IMR-90 (cell line): ENCODE data around the gene SMIM5. TPM values are rescaled to one million over a fixed set of nuclear protein-coding genes. Genes with fewer than 3 reads are reported as not detected.

Experiments
- ATAC-seq: fragments of 200-7000 bp; cut with Tn5 transposase; 2 replicates; pipeline ENCODE4 v1.9.1; 2020; ENCODE audit warnings: low read depth, mild to moderate bottlenecking, moderate library complexity
- BruUV-seq: library from RNA; stranded (reverse); fragments of 400-500 nt; replicated peaks from 2 replicates; lab custom pipeline; 2021; lab: Mats Ljungman, UMichigan
- CTCF ChIA-PET: fragments of 300-600 bp; formaldehyde crosslinking; extraction: SDS; loops from one replicate; lab custom pipeline; 2021; ENCODE audit warnings: antibody characterized with exemption; lab: Yijun Ruan, JAX
- POLR2A ChIA-PET: fragments of 300-600 bp; sonication (Branson Sonifier 250); formaldehyde crosslinking; loops from one replicate; lab custom pipeline; 2022; ENCODE audit warnings: antibody characterized with exemption; ENCODE audit not compliant: unreplicated experiment; lab: Charles Lee
- DNase-seq: peaks from one replicate; pipeline ENCODE4 v3.0.0; 2013
- H2AFZ ChIP-seq: replicated peaks from 2 replicates; pipeline ENCODE3; 2013; ENCODE audit warnings: low read length, mild to moderate bottlenecking; ENCODE audit not compliant: poor library complexity
- H2AK5ac ChIP-seq: 2 replicates; pipeline ENCODE4 v1.6.1; 2013; ENCODE audit warnings: low read depth, low read length, inconsistent platforms
- H2AK9ac ChIP-seq: replicated peaks from 2 replicates; pipeline ENCODE3; 2013; ENCODE audit warnings: mild to moderate bottlenecking, low read depth, low read length, moderate library complexity; ENCODE audit not compliant: poor library complexity
- H2BK120ac ChIP-seq: 2 replicates; pipeline ENCODE4 v1.6.1; 2013; ENCODE audit warnings: low read depth, low read length, inconsistent platforms
- H2BK15ac ChIP-seq: 3 replicates; pipeline ENCODE4 v1.6.1; 2013; ENCODE audit warnings: low read depth, low read length, inconsistent platforms
- H2BK20ac ChIP-seq: 2 replicates; pipeline ENCODE4 v1.6.1; 2013; ENCODE audit warnings: low read depth, mild to moderate bottlenecking, inconsistent platforms, low read length, moderate library complexity
- H2BK5ac ChIP-seq: 2 replicates; pipeline ENCODE4 v1.6.1; 2013; ENCODE audit warnings: mild to moderate bottlenecking, low read depth, low read length, inconsistent platforms; ENCODE audit not compliant: poor library complexity, severe bottlenecking
- H3K14ac ChIP-seq: replicated peaks from 2 replicates; pipeline ENCODE4 v1.6.1; 2013; ENCODE audit warnings: low read depth, low read length, inconsistent platforms
- H3K18ac ChIP-seq: 2 replicates; pipeline ENCODE4 v1.6.1; 2013; ENCODE audit warnings: low read depth, low read length, control low read depth
- H3K23ac ChIP-seq: 2 replicates; pipeline ENCODE4 v1.6.1; 2013; ENCODE audit warnings: low read depth, low read length, inconsistent platforms
- H3K27ac ChIP-seq: 2 replicates; pipeline ENCODE4 v1.5.1; 2013; ENCODE audit warnings: mild to moderate bottlenecking, control low read depth, low read length; ENCODE audit not compliant: insufficient read depth
- H3K27me3 ChIP-seq: 2 replicates; pipeline ENCODE4 v1.6.1; 2013; ENCODE audit warnings: low read length; ENCODE audit not compliant: control insufficient read depth, insufficient read depth
- H3K36me3 ChIP-seq: 2 replicates; pipeline ENCODE4 v1.6.1; 2013; ENCODE audit warnings: low read length, mixed read lengths; ENCODE audit not compliant: control insufficient read depth, insufficient read depth
- H3K4ac ChIP-seq: 2 replicates; pipeline ENCODE4 v1.6.1; 2013; ENCODE audit warnings: low read depth, low read length, inconsistent platforms
- H3K4me1 ChIP-seq: 2 replicates; pipeline ENCODE4 v1.6.1; 2013; ENCODE audit warnings: low read length, mixed read lengths; ENCODE audit not compliant: control insufficient read depth, insufficient read depth
- H3K4me2 ChIP-seq: 2 replicates; pipeline ENCODE4 v1.6.1; 2013; ENCODE audit warnings: low read depth, mild to moderate bottlenecking, control low read depth, low read length, moderate library complexity
- H3K4me3 ChIP-seq: 2 replicates; pipeline ENCODE4 v1.5.1; 2013; ENCODE audit warnings: low read depth, mild to moderate bottlenecking, control low read depth, low read length, moderate library complexity; ENCODE audit not compliant: insufficient read depth
- H3K56ac ChIP-seq: 2 replicates; pipeline ENCODE4 v1.6.1; 2013; ENCODE audit warnings: low read length, inconsistent platforms; ENCODE audit not compliant: insufficient read depth; ENCODE audit errors: extremely low read depth
- H3K79me1 ChIP-seq, 2 experiments: 2 replicates each; pipeline ENCODE4 v1.6.1; 2013; ENCODE audit warnings: low read length in 2 of 2, inconsistent platforms in 1 of 2, low read depth in 1 of 2
- H3K9ac ChIP-seq: 2 replicates; pipeline ENCODE4 v1.6.1; 2013; ENCODE audit warnings: low read depth, low read length, control low read depth
- H3K9me1 ChIP-seq: 2 replicates; pipeline ENCODE4 v1.6.1; 2013; ENCODE audit warnings: low read length, inconsistent platforms; ENCODE audit not compliant: insufficient read depth
- H3K9me3 ChIP-seq: 2 replicates; pipeline ENCODE4 v1.6.1; 2013; ENCODE audit warnings: low read length; ENCODE audit not compliant: control insufficient read depth, insufficient read depth
- H4K20me1 ChIP-seq: 2 replicates; pipeline ENCODE4 v1.6.1; 2013; ENCODE audit warnings: low read length, inconsistent platforms; ENCODE audit not compliant: insufficient read depth
- H4K5ac ChIP-seq: 2 replicates; pipeline ENCODE4 v1.6.1; 2013; ENCODE audit warnings: mild to moderate bottlenecking, low read depth, low read length, control low read depth
- H4K8ac ChIP-seq, 2 experiments: 2 replicates each; pipeline ENCODE4 v1.6.1; 2013; ENCODE audit warnings: low read depth in 2 of 2, low read length in 2 of 2, control low read depth in 1 of 2, inconsistent platforms in 1 of 2
- H4K91ac ChIP-seq: 2 replicates; pipeline ENCODE4 v1.6.1; 2013; ENCODE audit warnings: low read depth, low read length, inconsistent platforms; ENCODE audit not compliant: insufficient read depth
- MAZ ChIP-seq: IDR thresholded peaks from 2 replicates; pipeline ENCODE4 v1.6.1; 2012; ENCODE audit warnings: low read depth, mild to moderate bottlenecking, low read length, improper control_type of control experiment, moderate library complexity, borderline replicate concordance
- MXI1 ChIP-seq: IDR thresholded peaks from 2 replicates; pipeline ENCODE4 v1.6.1; 2012; ENCODE audit warnings: low read depth, mild to moderate bottlenecking, low read length, moderate library complexity, borderline replicate concordance
- POLR2A ChIP-seq: IDR thresholded peaks from 2 replicates; pipeline ENCODE4 v1.6.1; 2012; ENCODE audit warnings: mild to moderate bottlenecking, low read depth, low read length
- RCOR1 ChIP-seq: IDR thresholded peaks from 2 replicates; pipeline ENCODE4 v1.6.1; 2012; ENCODE audit warnings: mild to moderate bottlenecking, low read length, improper control_type of control experiment; ENCODE audit not compliant: insufficient replicate concordance
- RFX5 ChIP-seq: IDR thresholded peaks from 2 replicates; pipeline ENCODE4 v1.8.0; 2012; ENCODE audit warnings: low read depth, mild to moderate bottlenecking, low read length, moderate library complexity
- SMC3 ChIP-seq: fragments of 150-350 bp; IDR thresholded peaks from 2 replicates; pipeline ENCODE4 v1.6.1; 2016; ENCODE audit warnings: low read depth, mild to moderate bottlenecking, antibody characterized with exemption, low read length, moderate library complexity
- WGBS, 2 experiments: methylation state at CpG; one replicate each; pipeline versions ENCODE4 v1.1.5 to v1.1.7; 2013; ENCODE audit warnings: missing lambda C conversion rate in 2 of 2; ENCODE audit not compliant: insufficient read length in 1 of 2; ENCODE audit errors: extremely low coverage in 2 of 2; 5-methylcytosine and 5-hydroxymethylcytosine counted together
- dilution Hi-C: fragments of 300-500 bp; cut with HindIII; formaldehyde crosslinking; loops from one replicate; pipeline ENCODE4 v1.14.3; 2018; ENCODE audit warnings: low sequenced_read_pairs; ENCODE audit not compliant: unreplicated experiment
- in situ Hi-C: fragments of 300-500 bp; cut with MboI; formaldehyde crosslinking; loops from 3 replicates; pipeline ENCODE4 v1.14.3; 2019; ENCODE audit warnings: low sequenced_read_pairs, inconsistent platforms, mixed read lengths
- intact Hi-C: fragments of 100-400 bp; cut with micrococcal nuclease; formaldehyde crosslinking; loops from 2 replicates; pipeline ENCODE4 v1.10.0; 2022
- polyA plus RNA-seq, 3 experiments: library from polyadenylated mRNA; depleted of rRNA; stranded (reverse); fragments of >200 nt; gene quantifications; 2 replicates each; pipeline ENCODE4 v1.2.3, GENCODE V29; 2012; ENCODE audit warnings: low replicate concordance in 1 of 3
- total RNA-seq: library from RNA; depleted of rRNA; stranded (reverse); fragments of >200 nt; gene quantifications from 2 replicates; pipeline ENCODE4 v1.2.3, GENCODE V29; 2012
- TF ChIP-seq, protein P1 (sequence below): fragments of 150-350 bp; IDR thresholded peaks from 2 replicates; pipeline ENCODE4 v1.6.1; 2017; ENCODE audit warnings: mild to moderate bottlenecking, antibody characterized with exemption, low read length, low read depth

Gene SMIM5
- total and polyA plus RNA-seq, 2 of the 4 experiments (the other 2 are of a cell fraction): not detected

DNA sequence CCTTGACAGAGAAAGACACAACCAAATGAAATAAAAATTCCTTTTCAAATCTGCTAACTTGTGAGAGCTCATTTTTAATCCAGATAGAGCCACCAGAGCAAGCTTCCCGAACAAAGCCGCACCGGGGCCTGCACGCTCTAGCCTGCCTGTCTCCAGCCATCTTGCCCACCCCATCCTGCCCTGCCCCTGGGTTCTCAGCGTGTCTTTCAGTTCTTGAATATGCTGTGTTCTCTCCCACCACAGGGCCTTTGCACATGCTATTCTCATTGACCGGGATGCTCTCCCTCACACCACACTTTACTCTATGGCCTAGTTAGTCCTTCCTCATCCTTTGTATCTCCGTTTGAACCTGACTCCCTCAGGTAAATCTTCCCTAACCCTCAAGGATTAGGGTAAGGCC, 14.7 kb downstream of the SMIM5 start:
- Histone ChIP-seq H3K56ac (no peak overlapping the region), H3K4me1 (no peaks in the 10 kb centered on the region), H2BK15ac (no peak overlapping the region), H3K27me3 (no peaks in the 10 kb centered on the region), H3K4ac (no peak overlapping the region), H4K20me1 (no peaks in the 10 kb centered on the region), H3K9me1 (no peaks in the 10 kb centered on the region), H3K18ac (no peak overlapping the region), H2AK9ac (no peak overlapping the region), H4K8ac (no peak overlapping the region), H3K27ac (no peak overlapping the region), H2AFZ (no peak overlapping the region), H3K9me3 (no peaks in the 10 kb centered on the region), H3K23ac (no peak overlapping the region), H4K91ac (no peak overlapping the region), H4K5ac (no peak overlapping the region), H3K4me3 (no peak overlapping the region), H3K79me1 (no peaks in the 10 kb centered on the region; a peak in 1 of 4 replicates), H2BK5ac (no peak overlapping the region), H2BK20ac (no peak overlapping the region), H2BK120ac (no peak overlapping the region), H3K4me2 (no peak overlapping the region), H2AK5ac (no peak overlapping the region), H3K9ac (no peak overlapping the region), H3K36me3 (peaks cover 31% of the 10 kb centered on the region), H3K14ac (no peak overlapping the region)
- in situ Hi-C loops (no loop called here), dilution Hi-C loops (no loop called here), intact Hi-C loops (no loop called here)
- POLR2A ChIA-PET: no interaction called here
- no TSS peak for BruUV-seq
- WGBS, 2 experiments: 100% methylated on average over 3 of the region's 7 CpGs; no CpG with 5 or more reads in 1 of the 2 experiments
- CTCF ChIA-PET: no interaction called here
- ATAC-seq (no peak), DNase-seq (no peak)
- TF ChIP-seq RFX5 (no peak), MXI1 (no peak), RCOR1 (no peak), SMC3 (no peak), MAZ (no peak), POLR2A (no peak)
- TF ChIP-seq, protein P1, sequence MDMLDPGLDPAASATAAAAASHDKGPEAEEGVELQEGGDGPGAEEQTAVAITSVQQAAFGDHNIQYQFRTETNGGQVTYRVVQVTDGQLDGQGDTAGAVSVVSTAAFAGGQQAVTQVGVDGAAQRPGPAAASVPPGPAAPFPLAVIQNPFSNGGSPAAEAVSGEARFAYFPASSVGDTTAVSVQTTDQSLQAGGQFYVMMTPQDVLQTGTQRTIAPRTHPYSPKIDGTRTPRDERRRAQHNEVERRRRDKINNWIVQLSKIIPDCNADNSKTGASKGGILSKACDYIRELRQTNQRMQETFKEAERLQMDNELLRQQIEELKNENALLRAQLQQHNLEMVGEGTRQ: no peak
